ENCODE measurements around the gene HSF2. TPM values are rescaled to one million over a fixed set of nuclear protein-coding genes. Genes with fewer than 3 reads are reported as not detected.

Gene HSF2
- total and polyA plus RNA-seq, 4 donors, result 2.2 to 7.9 (median 6.3) TPM

- H3K4me1 ChIP-seq (ENCODE audit: control insufficient read depth in 4 of 4, insufficient read depth in 4 of 4, low read length in 3 of 4), result peaks cover 0 to 4% (median 0%) of the 10 kb centered on the region in 4 donors
- H3K36me3 ChIP-seq (ENCODE audit: control insufficient read depth in 4 of 4, insufficient read depth in 3 of 4, low read depth in 1 of 4, low read length in 3 of 4), result peaks cover 0 to 5% (median under 1%) of the 10 kb centered on the region in 4 donors
- TF ChIP-seq SP1 (IDR thresholded peaks at IDR 0.05), result no peak
- no peak for TF ChIP-seq YY1 (IDR thresholded peaks at IDR 0.05)
- TF ChIP-seq FOXA1 (IDR thresholded peaks at IDR 0.05), result no peak
- no peak for TF ChIP-seq MAX (IDR thresholded peaks at IDR 0.05)
- TF ChIP-seq, protein P1, sequence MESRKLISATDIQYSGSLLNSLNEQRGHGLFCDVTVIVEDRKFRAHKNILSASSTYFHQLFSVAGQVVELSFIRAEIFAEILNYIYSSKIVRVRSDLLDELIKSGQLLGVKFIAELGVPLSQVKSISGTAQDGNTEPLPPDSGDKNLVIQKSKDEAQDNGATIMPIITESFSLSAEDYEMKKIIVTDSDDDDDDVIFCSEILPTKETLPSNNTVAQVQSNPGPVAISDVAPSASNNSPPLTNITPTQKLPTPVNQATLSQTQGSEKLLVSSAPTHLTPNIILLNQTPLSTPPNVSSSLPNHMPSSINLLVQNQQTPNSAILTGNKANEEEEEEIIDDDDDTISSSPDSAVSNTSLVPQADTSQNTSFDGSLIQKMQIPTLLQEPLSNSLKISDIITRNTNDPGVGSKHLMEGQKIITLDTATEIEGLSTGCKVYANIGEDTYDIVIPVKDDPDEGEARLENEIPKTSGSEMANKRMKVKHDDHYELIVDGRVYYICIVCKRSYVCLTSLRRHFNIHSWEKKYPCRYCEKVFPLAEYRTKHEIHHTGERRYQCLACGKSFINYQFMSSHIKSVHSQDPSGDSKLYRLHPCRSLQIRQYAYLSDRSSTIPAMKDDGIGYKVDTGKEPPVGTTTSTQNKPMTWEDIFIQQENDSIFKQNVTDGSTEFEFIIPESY (IDR thresholded peaks at IDR 0.05), result no peak
- TF ChIP-seq EGR1 (IDR thresholded peaks at IDR 0.05; ENCODE audit: low read depth in 2 of 2), result no peak
- TF ChIP-seq HNF4A (conservative IDR thresholded peaks at IDR 0.05), result no peak
- no peak for TF ChIP-seq REST (IDR thresholded peaks at IDR 0.05)
- no peak for TF ChIP-seq ATF3 (IDR thresholded peaks at IDR 0.05)
- TF ChIP-seq NR2F2 (IDR thresholded peaks at IDR 0.05), result no peak
- no peak for TF ChIP-seq FOXA2 (IDR thresholded peaks at IDR 0.05)
- no peak for TF ChIP-seq HNF4G (IDR thresholded peaks at IDR 0.05)
- no peak for TF ChIP-seq RXRA (IDR thresholded peaks at IDR 0.05)
- no peak for TF ChIP-seq GABPA (IDR thresholded peaks at IDR 0.05 in 1 of 2, conservative IDR thresholded peaks at IDR 0.05 in 1 of 2)
- no peak for TF ChIP-seq CTCF (IDR thresholded peaks at IDR 0.05; ENCODE audit: low read depth, low read length, missing input control)
- no peak for TF ChIP-seq RAD21 (IDR thresholded peaks at IDR 0.05)
- H3K27ac ChIP-seq (ENCODE audit: low read depth in 1 of 2, low read length in 2 of 2), result no peak overlapping the region
- H3K9ac ChIP-seq (ENCODE audit: low read depth in 1 of 2, low read length in 2 of 2), result no peak overlapping the region
- WGBS, result 98% methylated on average over 1 of the region's 1 CpG
- no peaks in the 10 kb centered on the region for H3K27me3 ChIP-seq (ENCODE audit: control insufficient read depth in 4 of 4, insufficient read depth in 4 of 4, low read length in 3 of 4)
- DNase-seq (ENCODE audit: low spot score), result no peak
- no peaks in the 10 kb centered on the region for H3K9me3 ChIP-seq (ENCODE audit: control insufficient read depth in 4 of 4, low read length in 3 of 4)
- H3K4me3 ChIP-seq (ENCODE audit: low read depth in 1 of 3, low read length in 3 of 3), result no peak overlapping the region
These were observed 8.8 kb downstream of the HSF2 start for GRCh38 chr6:122408240-122408639.

All from liver (tissue), 9 donors.